Tibial artery (tissue), 4 donors: ENCODE data around the gene NTN1.

Experiments used
- DNase-seq, 2 donors: peaks; one replicate each; pipeline ENCODE4 v3.0.0-alpha.2; 2019
- H3K27ac ChIP-seq, 2 donors: fragments of 200-600 bp; sonication (generic) in 1 of 2; 1 replicate in 1 of 2; 2 replicates in 1 of 2; pipeline ENCODE4 v1.5.1; 2018 to 2019; ENCODE audit warnings: mild to moderate bottlenecking in 1 of 2
- H3K27me3 ChIP-seq, 2 donors: fragments of 200-600 bp; sonication (generic) in 1 of 2; one replicate each; pipeline versions ENCODE4 v1.5.1 to v1.6.0; 2016 to 2019
- H3K36me3 ChIP-seq, 3 donors: fragments of 200-600 bp; sonication (generic) in 2 of 3; one replicate each; pipeline ENCODE4 v1.5.1; 2016 to 2019; ENCODE audit warnings: mild to moderate bottlenecking in 2 of 3
- H3K4me1 ChIP-seq, 4 donors: fragments of 200-600 bp; sonication (generic) in 2 of 4; 1 replicate in 3 of 4; 2 replicates in 1 of 4; pipeline ENCODE4 v1.5.1; 2016 to 2019
- H3K4me3 ChIP-seq, 2 donors: fragments of 200-600 bp; sonication (generic) in 1 of 2; 1 replicate in 1 of 2; 2 replicates in 1 of 2; pipeline ENCODE4 v1.5.1; 2018 to 2019; ENCODE audit warnings: mild to moderate bottlenecking in 2 of 2
- H3K9me3 ChIP-seq, 3 donors: fragments of 200-600 bp; sonication (generic) in 1 of 3; one replicate each; pipeline ENCODE4 v1.5.1; 2016 to 2019
- CTCF ChIP-seq, 2 experiments: fragments of 200-600 bp in 1 of 2; fragments of 450-650 bp in 1 of 2; IDR thresholded peaks; one replicate each; pipeline ENCODE4 v1.5.1; 2017 to 2019; ENCODE audit warnings: antibody characterized with exemption in 2 of 2, mild to moderate bottlenecking in 1 of 2, moderate library complexity in 1 of 2
- intact Hi-C: fragments of 100-400 bp; cut with DNase I; formaldehyde crosslinking; loops from one replicate; pipeline ENCODE4 v1.15.0; 2023; ENCODE audit warnings: low total_unique reads

The NTN1 gene

GRCh38 chr17:9269350-9270035 lies 248.2 kb downstream of the NTN1 start:
- no peak overlapping the region for H3K27ac ChIP-seq
- no peaks in the 10 kb centered on the region for H3K9me3 ChIP-seq
- no peak for DNase-seq
- peaks cover 0 to 4% (median 0%) of the 10 kb centered on the region in 3 donors for H3K36me3 ChIP-seq
- H3K27me3 ChIP-seq, result no peaks in the 10 kb centered on the region
- no peak overlapping the region for H3K4me3 ChIP-seq
- TF ChIP-seq CTCF (IDR thresholded peaks at IDR 0.05), result no peak
- intact Hi-C loops, result no loop called here
- peaks cover 0 to 22% (median 12%) of the 10 kb centered on the region in 4 donors for H3K4me1 ChIP-seq

GRCh38 chr17:9270921-9271320 lies 249.6 kb downstream of the NTN1 start:
- Histone ChIP-seq H3K27me3 (no peaks in the 10 kb centered on the region), H3K27ac (no peak overlapping the region), H3K9me3 (no peaks in the 10 kb centered on the region), H3K4me1 (peaks cover 0 to 17% (median 10%) of the 10 kb centered on the region in 4 donors), H3K4me3 (no peak overlapping the region), H3K36me3 (peaks cover 0 to 4% (median 0%) of the 10 kb centered on the region in 3 donors)
- TF ChIP-seq CTCF (IDR thresholded peaks at IDR 0.05), result no peak
- intact Hi-C loops, result no loop called here
- no peak for DNase-seq

DNA sequence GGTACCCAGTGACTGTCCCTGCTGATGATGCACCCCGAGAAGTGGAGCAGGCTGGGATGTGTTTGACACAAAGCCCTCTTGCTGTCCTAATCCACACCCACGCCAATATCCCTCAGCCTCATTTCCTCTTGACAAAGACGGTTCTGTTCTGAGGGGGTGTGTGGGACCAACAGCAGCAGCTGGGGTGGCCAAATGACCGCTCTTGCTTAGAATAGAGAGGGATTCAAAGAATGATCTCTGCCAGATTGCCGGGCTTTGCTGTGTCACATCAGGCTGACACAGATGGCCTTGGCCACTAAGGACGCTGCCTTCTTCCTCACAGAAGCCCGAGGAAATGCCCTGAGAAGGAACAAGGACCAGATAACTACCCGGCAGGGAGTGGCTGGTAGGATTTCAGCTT lies 250.7 kb downstream of the NTN1 start:
- intact Hi-C loops, result no loop called here
- TF ChIP-seq CTCF (IDR thresholded peaks at IDR 0.05), result no peak
- peaks cover 0 to 4% (median 0%) of the 10 kb centered on the region in 3 donors for H3K36me3 ChIP-seq
- DNase-seq, result no peak
- no peak overlapping the region for H3K27ac ChIP-seq
- H3K4me3 ChIP-seq, result no peak overlapping the region
- H3K27me3 ChIP-seq, result no peaks in the 10 kb centered on the region
- H3K4me1 ChIP-seq, result peaks cover 0 to 7% (median 6%) of the 10 kb centered on the region in 4 donors
- H3K9me3 ChIP-seq, result no peaks in the 10 kb centered on the region

- no peak for DNase-seq
- no peaks in the 10 kb centered on the region for H3K27me3 ChIP-seq
- no peak for TF ChIP-seq CTCF (IDR thresholded peaks at IDR 0.05)
- H3K4me1 ChIP-seq, result peaks cover 0 to 7% (median 6%) of the 10 kb centered on the region in 4 donors
- H3K36me3 ChIP-seq, result peaks cover 0 to 4% (median 0%) of the 10 kb centered on the region in 3 donors
- H3K4me3 ChIP-seq, result no peak overlapping the region
- intact Hi-C loops, result no loop called here
- no peak overlapping the region for H3K27ac ChIP-seq
- no peaks in the 10 kb centered on the region for H3K9me3 ChIP-seq
Observed at GRCh38 chr17:9272501-9273200, 251.3 kb downstream of the NTN1 start.

DNA sequence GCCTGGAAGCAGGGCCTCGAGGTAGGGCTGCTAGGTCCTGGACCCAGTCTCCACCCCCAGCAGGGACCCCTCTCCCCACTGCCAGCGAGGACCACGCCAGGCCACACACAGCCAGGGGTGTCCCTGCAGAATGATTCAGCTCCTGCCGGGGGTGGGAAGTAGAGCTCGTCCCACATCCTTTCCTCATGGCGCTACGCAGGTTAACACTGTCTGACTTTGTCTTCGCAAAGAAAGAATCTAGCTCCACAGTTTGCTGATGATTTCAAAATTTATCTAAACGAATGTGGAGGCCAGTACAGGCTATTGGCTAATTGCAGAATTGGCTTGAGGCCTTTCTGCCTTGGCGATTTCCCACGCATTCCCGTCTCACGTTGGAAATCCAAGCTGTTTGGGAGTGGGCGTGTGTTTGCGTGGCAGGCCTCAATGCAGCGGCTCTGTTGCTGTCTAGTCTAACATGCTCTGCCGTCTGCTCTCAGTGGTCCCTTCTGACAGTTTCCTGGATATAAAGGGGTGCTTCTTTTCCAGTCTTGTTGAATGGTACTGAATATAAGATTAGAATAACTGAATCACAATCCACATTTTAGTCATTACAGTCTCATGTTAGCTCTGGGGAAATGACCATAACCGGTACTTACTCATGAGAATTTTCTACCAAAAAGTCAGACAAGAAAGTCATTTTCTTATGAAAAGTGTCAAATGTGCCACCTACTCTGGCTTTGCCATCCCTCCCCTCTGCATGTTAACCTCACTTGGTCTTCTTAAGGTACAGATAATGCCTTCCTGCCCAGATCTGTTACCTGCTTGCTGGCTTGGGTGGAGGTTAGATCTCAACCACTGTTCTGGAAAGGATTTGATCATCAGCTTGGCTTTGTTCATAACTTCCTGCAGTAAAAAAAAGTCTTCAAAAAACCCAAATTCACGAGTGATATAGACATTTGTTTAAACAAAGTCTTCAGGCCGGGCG lies 252.4 kb downstream of the NTN1 start:
- DNase-seq, result peak in 1 of 2 donors; percentile 29
- Histone ChIP-seq H3K27me3 (no peaks in the 10 kb centered on the region), H3K4me3 (no peak overlapping the region), H3K36me3 (peaks cover 0 to 4% (median 0%) of the 10 kb centered on the region in 3 donors), H3K27ac (no peak overlapping the region), H3K9me3 (no peaks in the 10 kb centered on the region), H3K4me1 (peaks cover 0 to 7% (median 6%) of the 10 kb centered on the region in 4 donors)
- intact Hi-C loops, result no loop called here
- TF ChIP-seq CTCF (IDR thresholded peaks at IDR 0.05), result no peak
